GM23248 (cell line): Measurements from ENCODE around the gene TGM2. TPM values are rescaled to one million over a fixed set of nuclear protein-coding genes. Genes with fewer than 3 reads are reported as not detected.

Source experiments
- DNase-seq: peaks from one replicate; pipeline ENCODE4 v3.0.0-alpha.2; 2015
- H2AFZ ChIP-seq: fragments of 200-600 bp; sonication (generic); 2 replicates; pipeline ENCODE4 v1.6.1; 2016; ENCODE audit warnings: antibody characterized with exemption
- H3F3A ChIP-seq: fragments of 200-600 bp; sonication (generic); 2 replicates; pipeline ENCODE4 v1.6.1; 2016; ENCODE audit warnings: mild to moderate bottlenecking, antibody characterized with exemption, mixed run types; ENCODE audit not compliant: insufficient read depth
- H3K27ac ChIP-seq: fragments of 200-600 bp; sonication (generic); 2 replicates; pipeline ENCODE4 v1.5.1; 2016; ENCODE audit warnings: mild to moderate bottlenecking
- H3K27me3 ChIP-seq: fragments of 200-600 bp; sonication (generic); replicated peaks from 2 replicates; pipeline ENCODE4 v1.6.1; 2016; ENCODE audit warnings: mild to moderate bottlenecking; ENCODE audit not compliant: insufficient read depth
- H3K36me3 ChIP-seq: fragments of 200-600 bp; sonication (generic); 2 replicates; pipeline ENCODE4 v1.6.1; 2016; ENCODE audit warnings: low read depth, mild to moderate bottlenecking
- H3K4me1 ChIP-seq: fragments of 200-600 bp; sonication (generic); 2 replicates; pipeline ENCODE4 v1.6.1; 2016; ENCODE audit warnings: mild to moderate bottlenecking; ENCODE audit not compliant: insufficient read depth
- H3K4me2 ChIP-seq: fragments of 200-600 bp; sonication (generic); one replicate; pipeline ENCODE4 v1.6.1; 2016; ENCODE audit warnings: mild to moderate bottlenecking; ENCODE audit not compliant: unreplicated experiment
- H3K4me3 ChIP-seq: fragments of 200-600 bp; sonication (generic); 2 replicates; pipeline ENCODE4 v1.5.1; 2016; ENCODE audit warnings: mild to moderate bottlenecking
- H3K79me2 ChIP-seq: fragments of 200-600 bp; sonication (generic); 2 replicates; pipeline ENCODE4 v1.6.1; 2016; ENCODE audit warnings: mild to moderate bottlenecking; ENCODE audit not compliant: insufficient read depth
- H3K9ac ChIP-seq: fragments of 200-600 bp; sonication (generic); 2 replicates; pipeline ENCODE4 v1.6.1; 2016; ENCODE audit warnings: mild to moderate bottlenecking
- H3K9me2 ChIP-seq: fragments of 200-600 bp; sonication (generic); 2 replicates; pipeline ENCODE4 v1.6.1; 2016; ENCODE audit warnings: mixed run types, mild to moderate bottlenecking, moderate library complexity; ENCODE audit not compliant: insufficient read depth
- H3K9me3 ChIP-seq: fragments of 200-600 bp; sonication (generic); one replicate; pipeline ENCODE4 v1.6.1; 2017; ENCODE audit warnings: low read depth
- H4K20me1 ChIP-seq: fragments of 200-600 bp; sonication (generic); 2 replicates; pipeline ENCODE4 v1.6.0; 2016; ENCODE audit not compliant: insufficient read depth
- EZH2 ChIP-seq: fragments of 200-600 bp; sonication (generic); IDR thresholded peaks from 2 replicates; pipeline ENCODE4 v1.6.1; 2018; ENCODE audit warnings: antibody characterized with exemption, mild to moderate bottlenecking; ENCODE audit not compliant: insufficient read depth, poor library complexity, severe bottlenecking
- EZH2phosphoT487 ChIP-seq: fragments of 200-600 bp; sonication (generic); IDR thresholded peaks from 2 replicates; pipeline ENCODE4 v1.6.1; 2018; ENCODE audit warnings: antibody characterized with exemption, moderate library complexity, mild to moderate bottlenecking, low read depth; ENCODE audit not compliant: insufficient read depth
- WGBS, 2 experiments: methylation state at CpG; one replicate each; pipeline ENCODE4 v1.1.6; 2015 to 2017; ENCODE audit warnings: low lambda C conversion rate in 2 of 2, low coverage in 1 of 2; ENCODE audit errors: missing lambda C conversion rate in 2 of 2; 5-methylcytosine and 5-hydroxymethylcytosine counted together
- in situ Hi-C: fragments of 300-500 bp; cut with MboI; formaldehyde crosslinking; loops from 2 replicates; pipeline ENCODE4 v1.15.0; 2020
- polyA plus RNA-seq: library from polyadenylated mRNA; unstranded; fragments of >200 nt; fragmentation: Nextera tagmentation; extraction: Ambion mirVana; gene quantifications from 2 replicates; pipeline ENCODE4 v1.2.1, GENCODE V29; 2016
- total RNA-seq: library from RNA; depleted of rRNA; stranded (reverse); fragments of >200 nt; shearing (Covaris generic); gene quantifications from 2 replicates; pipeline ENCODE4 v1.2.3, GENCODE V29; 2014

The TGM2 gene
- total and polyA plus RNA-seq, 2 experiments from 2014 or later: 254 to 311 TPM

- Histone ChIP-seq H3K27ac (no peak overlapping the region), H3K9me3 (no peaks in the 10 kb centered on the region), H3K36me3 (peaks cover 13% of the 10 kb centered on the region; the same call in 1 of the 2 replicates), H3F3A (peaks cover 16% of the 10 kb centered on the region), H4K20me1 (no peaks in the 10 kb centered on the region), H3K9ac (no peak overlapping the region), H3K4me1 (peaks cover 27% of the 10 kb centered on the region), H2AFZ (no peak overlapping the region), H3K4me3 (no peak overlapping the region), H3K79me2 (no peaks in the 10 kb centered on the region), H3K27me3 (no peaks in the 10 kb centered on the region), H3K4me2 (no peak overlapping the region), H3K9me2 (no peaks in the 10 kb centered on the region)
- no peak for DNase-seq
- TF ChIP-seq EZH2: no peak
- TF ChIP-seq EZH2phosphoT487: no peak
- 99% methylated on average over 12 of the region's 12 CpGs for WGBS, 2 experiments
- in situ Hi-C loops: no loop called here
Observed at GRCh38 chr20:38092260-38092857, 72.7 kb downstream of the TGM2 start.

- Histone ChIP-seq H3K4me2 (no peak overlapping the region), H3K4me1 (peaks cover 27% of the 10 kb centered on the region), H3K36me3 (peaks cover 14% of the 10 kb centered on the region; the same call in 1 of the 2 replicates), H3K9ac (no peak overlapping the region), H2AFZ (no peak overlapping the region), H3K79me2 (no peaks in the 10 kb centered on the region), H3K27me3 (no peaks in the 10 kb centered on the region), H3F3A (peaks cover 16% of the 10 kb centered on the region), H4K20me1 (no peaks in the 10 kb centered on the region), H3K4me3 (no peak overlapping the region), H3K9me2 (no peaks in the 10 kb centered on the region), H3K27ac (no peak overlapping the region), H3K9me3 (no peaks in the 10 kb centered on the region)
- in situ Hi-C loops: no loop called here
- TF ChIP-seq EZH2phosphoT487: no peak
- TF ChIP-seq EZH2: no peak
- 89 to 92% methylated on average over 6 of the region's 6 CpGs for WGBS, 2 experiments
- DNase-seq: no peak
Observed at GRCh38 chr20:38091441-38092216, 73.4 kb downstream of the TGM2 start.

DNA sequence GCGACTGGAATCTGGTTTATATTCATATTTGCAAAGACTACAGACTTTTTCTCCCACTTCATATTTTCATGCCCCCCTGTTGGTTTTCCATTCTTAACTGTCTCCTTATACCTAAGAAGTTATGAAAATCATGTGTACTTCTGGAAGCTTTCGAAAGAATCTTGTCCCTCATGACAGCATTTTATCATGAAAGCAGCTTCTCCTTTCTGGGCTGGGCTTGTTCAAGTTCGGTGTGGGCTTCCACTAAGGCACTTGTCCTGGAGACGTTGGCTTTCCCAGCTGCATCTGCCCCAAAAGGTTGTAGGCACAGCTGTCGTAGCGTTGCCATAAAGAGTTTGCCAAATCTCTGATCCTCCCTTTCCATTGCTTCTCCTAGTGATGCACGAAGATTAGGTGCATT lies 75.0 kb downstream of the TGM2 start:
- H4K20me1 ChIP-seq: no peaks in the 10 kb centered on the region
- H3K9me3 ChIP-seq: no peaks in the 10 kb centered on the region
- no peaks in the 10 kb centered on the region for H3K9me2 ChIP-seq
- TF ChIP-seq EZH2phosphoT487: no peak
- TF ChIP-seq EZH2: no peak
- 86% methylated on average over 7 of the region's 7 CpGs for WGBS, 2 experiments
- no peak overlapping the region for H3K27ac ChIP-seq
- H3K4me1 ChIP-seq: peaks cover 17% of the 10 kb centered on the region
- H3K79me2 ChIP-seq: 0 out of 2 replicates have a peak, but pooled peaks cover 4% of the 10 kb centered on the region
- in situ Hi-C loops: no loop called here
- no peak overlapping the region for H3K9ac ChIP-seq
- no peak overlapping the region for H3K4me2 ChIP-seq
- no peaks in the 10 kb centered on the region for H3K27me3 ChIP-seq
- H3K4me3 ChIP-seq: no peak overlapping the region
- no peak overlapping the region for H2AFZ ChIP-seq
- H3K36me3 ChIP-seq: peaks cover 14% of the 10 kb centered on the region; the same call in 1 of the 2 replicates
- DNase-seq: no peak
- peaks cover 16% of the 10 kb centered on the region for H3F3A ChIP-seq

GRCh38 chr20:38089500-38089899 lies 75.6 kb downstream of the TGM2 start:
- peaks cover 9% of the 10 kb centered on the region; the same call in 1 of the 2 replicates for H3K79me2 ChIP-seq
- TF ChIP-seq EZH2phosphoT487 (no peak), EZH2 (no peak)
- H4K20me1 ChIP-seq: no peaks in the 10 kb centered on the region
- no peak for DNase-seq
- in situ Hi-C loops: no loop called here
- H3K27me3 ChIP-seq: no peaks in the 10 kb centered on the region
- H3K4me2 ChIP-seq: no peak overlapping the region
- H3K4me1 ChIP-seq: peaks cover 12% of the 10 kb centered on the region
- no peak overlapping the region for H3K4me3 ChIP-seq
- no peak overlapping the region for H2AFZ ChIP-seq
- peaks cover 14% of the 10 kb centered on the region; the same call in 1 of the 2 replicates for H3K36me3 ChIP-seq
- H3F3A ChIP-seq: peaks cover 11% of the 10 kb centered on the region
- 87 to 92% methylated on average over 10 of the region's 10 CpGs for WGBS, 2 experiments
- no peaks in the 10 kb centered on the region for H3K9me3 ChIP-seq
- no peaks in the 10 kb centered on the region for H3K9me2 ChIP-seq
- no peak overlapping the region for H3K27ac ChIP-seq
- no peak overlapping the region for H3K9ac ChIP-seq
